Mesendoderm (in vitro differentiated cells): ENCODE data around the gene ZNF543.
"Not testable (repeated sequence)": the region's sequence is repeated elsewhere in the genome, so short reads cannot be mapped to it uniquely, and the experiment has no call there.

ENCODE experiments used
- DNase-seq: peaks from one replicate; pipeline ENCODE4 v3.0.0; 2013
- H2AK5ac ChIP-seq: 2 replicates; pipeline ENCODE4 v1.6.1; 2013; ENCODE audit warnings: low read length, inconsistent platforms
- H2BK120ac ChIP-seq: 2 replicates; pipeline ENCODE4 v1.6.1; 2013; ENCODE audit warnings: low read depth, mild to moderate bottlenecking, low read length, moderate library complexity, mixed read lengths
- H2BK15ac ChIP-seq: replicated peaks from 2 replicates; pipeline ENCODE4 v1.6.1; 2013; ENCODE audit warnings: low read depth, mild to moderate bottlenecking, moderate library complexity
- H2BK5ac ChIP-seq: 2 replicates; pipeline ENCODE4 v1.6.1; 2013; ENCODE audit warnings: low read length, inconsistent platforms
- H3K18ac ChIP-seq: 2 replicates; pipeline ENCODE4 v1.6.1; 2013; ENCODE audit warnings: mild to moderate bottlenecking, low read length, mixed read lengths
- H3K23ac ChIP-seq: one replicate; pipeline ENCODE4 v1.6.1; 2013; ENCODE audit warnings: low read length
- H3K27ac ChIP-seq: 2 replicates; pipeline ENCODE4 v1.5.1; 2013; ENCODE audit warnings: low read depth, mild to moderate bottlenecking, inconsistent platforms, low read length, moderate library complexity
- H3K27me3 ChIP-seq: 2 replicates; pipeline ENCODE4 v1.6.1; 2013; ENCODE audit warnings: low read length, control low read depth, mild to moderate bottlenecking, inconsistent platforms; ENCODE audit not compliant: insufficient read depth, poor library complexity
- H3K36me3 ChIP-seq: 2 replicates; pipeline ENCODE4 v1.6.1; 2013; ENCODE audit warnings: low read length, inconsistent platforms; ENCODE audit not compliant: control insufficient read depth, insufficient read depth
- H3K4ac ChIP-seq: one replicate; pipeline ENCODE4 v1.6.1; 2013; ENCODE audit warnings: low read depth, mild to moderate bottlenecking, low read length, moderate library complexity
- H3K4me1 ChIP-seq: 2 replicates; pipeline ENCODE4 v1.6.1; 2013; ENCODE audit warnings: low read depth, low read length, inconsistent platforms; ENCODE audit not compliant: control insufficient read depth
- H3K4me2 ChIP-seq: 2 replicates; pipeline ENCODE4 v1.6.1; 2013; ENCODE audit warnings: low read length
- H3K4me3 ChIP-seq: 2 replicates; pipeline ENCODE4 v1.5.1; 2013; ENCODE audit warnings: mild to moderate bottlenecking, low read length
- H3K56ac ChIP-seq: one replicate; pipeline ENCODE4 v1.6.1; 2013; ENCODE audit warnings: low read length
- H3K79me1 ChIP-seq: 2 replicates; pipeline ENCODE4 v1.6.1; 2013; ENCODE audit warnings: low read length, inconsistent platforms
- H3K79me2 ChIP-seq: 2 replicates; pipeline ENCODE4 v1.6.1; 2013; ENCODE audit warnings: mild to moderate bottlenecking, low read length; ENCODE audit not compliant: control insufficient read depth, insufficient read depth
- H3K9ac ChIP-seq: 2 replicates; pipeline ENCODE4 v1.6.1; 2013; ENCODE audit warnings: low read length, inconsistent platforms
- H4K5ac ChIP-seq: one replicate; pipeline ENCODE4 v1.6.1; 2013; ENCODE audit warnings: low read length
- H4K8ac ChIP-seq: one replicate; pipeline ENCODE4 v1.6.1; 2013; ENCODE audit warnings: low read depth, mild to moderate bottlenecking, control low read depth, low read length, moderate library complexity
- WGBS: extraction: QIAGEN DNeasy Blood & Tissue Kit; methylation state at CpG from one replicate; pipeline ENCODE4 v1.1.7; 2013; ENCODE audit warnings: low lambda C conversion rate, missing lambda C conversion rate; ENCODE audit not compliant: insufficient coverage; ENCODE audit errors: extremely low coverage; 5-methylcytosine and 5-hydroxymethylcytosine counted together

The ZNF543 gene

DNA sequence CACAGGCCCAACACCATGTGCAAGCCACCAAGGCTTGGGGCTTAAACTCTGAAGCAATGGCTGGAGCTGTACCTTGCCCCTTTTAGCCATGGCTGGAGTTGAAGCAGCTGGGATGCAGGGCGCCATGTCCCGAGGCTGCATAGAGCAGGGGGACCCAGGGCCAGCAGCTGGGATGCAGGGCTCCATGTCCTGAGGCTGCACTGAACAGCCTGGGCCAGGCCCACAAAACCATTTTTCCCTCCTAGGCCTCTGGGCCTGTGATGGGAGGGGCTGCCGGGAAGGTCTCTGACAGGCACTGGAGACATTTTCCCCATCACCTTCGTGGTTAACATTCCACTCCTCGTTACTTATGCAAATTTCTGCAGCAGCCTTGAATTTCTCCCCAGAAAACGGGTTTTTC lies 53.9 kb downstream of the ZNF543 start:
- DNase-seq = no peak
- Histone ChIP-seq H3K27me3 (no peaks in the 10 kb centered on the region), H2BK5ac (no peak overlapping the region), H3K18ac (no peak overlapping the region), H2AK5ac (no peak overlapping the region), H3K79me2 (no peaks in the 10 kb centered on the region), H2BK120ac (no peak overlapping the region), H4K8ac (no peak overlapping the region), H3K23ac (no peak overlapping the region), H3K4ac (no peak overlapping the region), H3K4me1 (no peaks in the 10 kb centered on the region), H3K4me3 (no peak overlapping the region), H3K56ac (no peak overlapping the region), H3K9ac (no peak overlapping the region), H3K27ac (no peak overlapping the region), H3K36me3 (peaks cover 9% of the 10 kb centered on the region), H4K5ac (no peak overlapping the region), H3K4me2 (no peak overlapping the region), H3K79me1 (no peaks in the 10 kb centered on the region), H2BK15ac (no peak overlapping the region)
- no CpG with 5 or more reads among the region's 6 CpGs for WGBS

GRCh38 chr19:57374647-57375046 lies 54.4 kb downstream of the ZNF543 start:
- WGBS = no CpG with 5 or more reads among the region's 2 CpGs

DNA sequence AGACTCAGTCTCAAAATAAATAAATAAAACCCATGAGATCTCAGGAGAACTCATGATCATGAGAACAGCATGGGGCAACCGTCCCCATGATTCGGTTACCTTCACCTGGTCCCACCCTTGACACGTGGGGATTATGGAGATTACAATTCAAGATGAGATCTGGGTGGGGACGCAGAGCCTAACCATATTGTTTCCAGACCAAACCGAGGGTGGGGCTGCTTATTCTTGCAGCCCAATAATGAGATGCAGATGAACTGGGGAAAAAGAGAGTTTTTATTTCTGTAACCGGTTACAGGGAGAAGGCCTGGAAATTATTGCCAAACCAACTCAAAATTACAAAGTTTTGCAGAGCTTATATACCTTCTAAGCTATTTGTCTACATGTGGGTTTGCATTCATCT lies 55.9 kb downstream of the ZNF543 start:
- Histone ChIP-seq H2BK5ac (no peak overlapping the region), H3K56ac (no peak overlapping the region), H2BK120ac (no peak overlapping the region), H3K36me3 (peaks cover 9% of the 10 kb centered on the region), H3K4ac (no peak overlapping the region), H3K79me1 (no peaks in the 10 kb centered on the region), H4K5ac (no peak overlapping the region), H3K27ac (no peak overlapping the region), H3K18ac (no peak overlapping the region), H3K4me2 (no peak overlapping the region), H2AK5ac (no peak overlapping the region), H3K23ac (no peak overlapping the region), H2BK15ac (no peak overlapping the region), H3K79me2 (no peaks in the 10 kb centered on the region), H3K9ac (no peak overlapping the region), H3K27me3 (no peaks in the 10 kb centered on the region), H4K8ac (no peak overlapping the region), H3K4me1 (no peaks in the 10 kb centered on the region), H3K4me3 (no peak overlapping the region)
- WGBS = no CpG with 5 or more reads among the region's 6 CpGs
- no peak for DNase-seq

More at GRCh38 chr19:57374647-57375046, 54.4 kb downstream of the ZNF543 start:
- H4K5ac ChIP-seq, H3K27ac ChIP-seq, H3K36me3 ChIP-seq, H3K23ac ChIP-seq, H3K4me1 ChIP-seq, H4K8ac ChIP-seq, H3K4me3 ChIP-seq, H3K4ac ChIP-seq, H3K56ac ChIP-seq, DNase-seq, H2BK15ac ChIP-seq, H3K79me2 ChIP-seq, H2BK5ac ChIP-seq, H3K18ac ChIP-seq, H3K27me3 ChIP-seq, H2AK5ac ChIP-seq, H2BK120ac ChIP-seq, H3K79me1 ChIP-seq, H3K9ac ChIP-seq, H3K4me2 ChIP-seq: not testable (repeated sequence)

DNA sequence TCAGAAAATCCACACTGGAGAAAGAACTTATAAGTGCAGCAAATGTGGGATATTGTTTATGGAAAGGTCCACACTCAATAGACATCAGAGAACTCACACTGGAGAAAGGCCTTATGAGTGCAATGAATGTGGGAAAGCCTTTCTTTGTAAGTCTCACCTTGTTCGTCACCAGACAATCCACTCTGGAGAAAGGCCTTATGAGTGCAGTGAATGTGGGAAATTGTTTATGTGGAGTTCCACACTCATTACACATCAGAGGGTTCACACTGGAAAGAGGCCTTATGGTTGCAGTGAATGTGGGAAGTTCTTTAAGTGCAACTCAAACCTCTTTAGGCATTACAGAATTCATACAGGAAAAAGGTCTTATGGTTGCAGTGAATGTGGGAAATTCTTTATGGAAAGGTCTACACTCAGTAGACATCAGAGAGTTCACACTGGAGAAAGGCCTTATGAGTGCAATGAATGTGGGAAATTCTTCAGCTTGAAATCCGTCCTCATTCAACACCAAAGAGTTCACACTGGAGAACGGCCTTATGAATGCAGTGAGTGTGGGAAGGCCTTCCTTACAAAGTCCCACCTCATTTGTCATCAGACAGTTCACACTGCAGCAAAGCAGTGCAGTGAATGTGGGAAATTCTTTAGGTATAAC lies 57.4 kb downstream of the ZNF543 start:
- Histone ChIP-seq H3K4ac (no peak overlapping the region), H3K27me3 (no peaks in the 10 kb centered on the region), H2BK15ac (no peak overlapping the region), H4K5ac (no peak overlapping the region), H3K23ac (no peak overlapping the region), H3K9ac (no peak overlapping the region), H3K4me3 (peak overlapping the region; percentile 26), H3K56ac (no peak overlapping the region), H3K18ac (no peak overlapping the region), H3K79me1 (no peaks in the 10 kb centered on the region), H2BK120ac (no peak overlapping the region), H3K4me2 (no peak overlapping the region), H4K8ac (no peak overlapping the region), H3K36me3 (peaks cover 6% of the 10 kb centered on the region), H3K27ac (no peak overlapping the region), H2AK5ac (no peak overlapping the region), H2BK5ac (no peak overlapping the region), H3K4me1 (no peaks in the 10 kb centered on the region), H3K79me2 (no peaks in the 10 kb centered on the region)
- no CpG with 5 or more reads among the region's 3 CpGs for WGBS
- DNase-seq = no peak
